GM12878 (cell line): ENCODE measurements around the gene SLC51A. TPM values are rescaled to one million over a fixed set of nuclear protein-coding genes. Genes with fewer than 3 reads are reported as not detected.
A peak's percentile ranks its signal among the peaks of the same experiment; 100 is the strongest.

Experiments
- ATAC-seq: fragments of 200-7000 bp; cut with Tn5 transposase; 3 replicates; pipeline ENCODE4 v1.9.1; 2020; ENCODE audit warnings: mild to moderate bottlenecking, moderate library complexity
- BruUV-seq: library from RNA; stranded (reverse); fragments of 400-500 nt; replicated peaks from 2 replicates; lab custom pipeline; 2021; lab: Mats Ljungman, UMichigan
- CTCF ChIA-PET: fragments of 300-600 bp; sonication (Branson Sonifier 250); formaldehyde crosslinking; extraction: SDS; loops from one replicate; lab custom pipeline; 2021; ENCODE audit warnings: inconsistent platforms; lab: Yijun Ruan, JAX
- POLR2A ChIA-PET: fragments of 350-600 bp; formaldehyde crosslinking; extraction: SDS; loops from one replicate; lab custom pipeline; 2021; ENCODE audit warnings: inconsistent platforms; lab: Charles Lee
- RAD21 ChIA-PET: fragments of 300-600 bp; sonication (Branson Sonifier 250); formaldehyde crosslinking; loops from one replicate; lab custom pipeline; 2023; ENCODE audit warnings: antibody characterized with exemption; ENCODE audit not compliant: unreplicated experiment; lab: Charles Lee
- SMC1A ChIA-PET: fragments of 300-600 bp; sonication (Branson Sonifier 250); formaldehyde crosslinking; loops from one replicate; lab custom pipeline; 2023; ENCODE audit not compliant: unreplicated experiment, uncharacterized antibody; lab: Charles Lee
- DNase-seq: peaks from one replicate; pipeline ENCODE4 v3.0.0-alpha.2; 2011; ENCODE audit warnings: low read depth, low spot score
- FAIRE-seq: peaks from 3 replicates; lab custom pipeline; 2011; peaks lifted over from hg19 to GRCh38; lab: Jason Lieb, UNC
- H2AFZ ChIP-seq: 2 replicates; pipeline ENCODE4 v1.6.0; 2011; ENCODE audit warnings: low read depth, low read length, control low read depth; ENCODE audit not compliant: control insufficient read depth
- H3K27ac ChIP-seq: 2 replicates; pipeline ENCODE4 v1.5.1; 2011; ENCODE audit warnings: control low read depth; ENCODE audit not compliant: control insufficient read depth, insufficient read depth
- H3K27me3 ChIP-seq, 2 experiments: replicated peaks in 1 of 2; 2 replicates each; pipeline versions ENCODE4 v1.6.0 to v1.6.1; 2011; ENCODE audit warnings: low read length in 1 of 2; ENCODE audit not compliant: control insufficient read depth in 2 of 2, insufficient read depth in 2 of 2
- H3K36me3 ChIP-seq, 2 experiments: 2 replicates each; pipeline ENCODE4 v1.5.1; 2011; ENCODE audit warnings: low read length in 1 of 2; ENCODE audit not compliant: control insufficient read depth in 2 of 2, insufficient read depth in 2 of 2
- H3K4me1 ChIP-seq: 2 replicates; pipeline ENCODE4 v1.6.1; 2011; ENCODE audit warnings: mild to moderate bottlenecking, low read length, moderate library complexity, mixed read lengths; ENCODE audit not compliant: control insufficient read depth, insufficient read depth
- H3K4me2 ChIP-seq: 2 replicates; pipeline ENCODE4 v1.6.0; 2011; ENCODE audit warnings: control low read depth; ENCODE audit not compliant: control insufficient read depth, insufficient read depth
- H3K4me3 ChIP-seq: fragments of 200-600 bp; sonication (generic); 2 replicates; pipeline ENCODE4 v1.5.1; 2016
- H3K79me2 ChIP-seq: 2 replicates; pipeline ENCODE4 v1.6.0; 2011; ENCODE audit warnings: low read length; ENCODE audit not compliant: control insufficient read depth, insufficient read depth
- H3K9ac ChIP-seq: 2 replicates; pipeline ENCODE4 v1.8.0; 2011; ENCODE audit warnings: low read length, control low read depth, mixed read lengths; ENCODE audit not compliant: control insufficient read depth, insufficient read depth
- H3K9me3 ChIP-seq: replicated peaks from 3 replicates; pipeline ENCODE4 v1.5.1; 2011; ENCODE audit warnings: mild to moderate bottlenecking, low read length; ENCODE audit not compliant: control insufficient read depth, insufficient read depth
- H4K20me1 ChIP-seq: 2 replicates; pipeline ENCODE4 v1.6.0; 2011; ENCODE audit not compliant: control insufficient read depth, insufficient read depth
- EED ChIP-seq: sonication (generic); IDR thresholded peaks from 2 replicates; pipeline ENCODE4 v1.6.1; 2016; ENCODE audit warnings: antibody characterized with exemption, low read depth
- EGR1 ChIP-seq, 2 experiments: IDR thresholded peaks; 1 replicate in 1 of 2; 2 replicates in 1 of 2; pipeline ENCODE4 v1.6.1; 2011 to 2012; ENCODE audit warnings: low read depth in 2 of 2, low read length in 2 of 2, borderline replicate concordance in 1 of 2, mild to moderate bottlenecking in 1 of 2, moderate library complexity in 1 of 2
- SIN3A ChIP-seq: IDR thresholded peaks from 2 replicates; pipeline ENCODE4 v1.6.1; 2012; ENCODE audit warnings: low read depth, low read length, improper control_type of control experiment
- ZNF274 ChIP-seq: IDR thresholded peaks from one replicate; pipeline ENCODE4 v1.8.0; 2011; ENCODE audit not compliant: insufficient read length, insufficient read depth
- WGBS: methylation state at CpG from one replicate; pipeline ENCODE4 v1.1.6; 2016; ENCODE audit warnings: low lambda C conversion rate; ENCODE audit not compliant: insufficient replicate concordance, insufficient coverage; ENCODE audit errors: missing lambda C conversion rate; 5-methylcytosine and 5-hydroxymethylcytosine counted together
- in situ Hi-C: fragments of 300-500 bp; cut with MboI; formaldehyde crosslinking; loops from 9 replicates; pipeline ENCODE4 v1.14.3; 2018; ENCODE audit warnings: mixed read lengths
- intact Hi-C: fragments of 100-400 bp; cut with micrococcal nuclease; formaldehyde crosslinking; loops from one replicate; pipeline ENCODE4 v1.14.2; 2022; ENCODE audit not compliant: unreplicated experiment
- polyA plus RNA-seq, 11 experiments: library from polyadenylated mRNA; depleted of rRNA in 4 of 11; unstranded in 6 of 11; stranded (reverse) in 5 of 11; fragments of >200 nt; fragmentation: Nextera tagmentation in 4 of 11; fragmentation: Illumina TruSeq in 1 of 11; extraction: Ambion mirVana in 4 of 11; extraction: Trizol in 1 of 11; gene quantifications; 1 replicate in 1 of 11; 2 replicates in 10 of 11; pipeline versions ENCODE4 v1.2.1 to v1.2.3, GENCODE V29; 2011 to 2016; ENCODE audit warnings: inconsistent platforms in 2 of 11, missing spikeins in 2 of 11, low read depth in 1 of 11
- total RNA-seq, 4 experiments: library from RNA; depleted of rRNA in 3 of 4; stranded (reverse); fragments of >200 nt in 3 of 4; fragmentation: Illumina TruSeq in 1 of 4; extraction: Trizol in 1 of 4; gene quantifications; 2 replicates each; pipeline versions ENCODE4 v1.2.1 to v1.2.3, GENCODE V29; 2013 to 2021
- TF ChIP-seq, protein P1 (sequence below): IDR thresholded peaks from 2 replicates; pipeline ENCODE4 v1.6.1; 2011; ENCODE audit warnings: low read depth, low read length, improper control_type of control experiment, borderline replicate concordance

SLC51A gene
- total and polyA plus RNA-seq, 10 of the 15 experiments (the other 5 are each of a cell fraction or from before 2014, with no cell fraction given), result 0.99 to 3.9 (median 2.2) TPM; not detected in 6

DNA sequence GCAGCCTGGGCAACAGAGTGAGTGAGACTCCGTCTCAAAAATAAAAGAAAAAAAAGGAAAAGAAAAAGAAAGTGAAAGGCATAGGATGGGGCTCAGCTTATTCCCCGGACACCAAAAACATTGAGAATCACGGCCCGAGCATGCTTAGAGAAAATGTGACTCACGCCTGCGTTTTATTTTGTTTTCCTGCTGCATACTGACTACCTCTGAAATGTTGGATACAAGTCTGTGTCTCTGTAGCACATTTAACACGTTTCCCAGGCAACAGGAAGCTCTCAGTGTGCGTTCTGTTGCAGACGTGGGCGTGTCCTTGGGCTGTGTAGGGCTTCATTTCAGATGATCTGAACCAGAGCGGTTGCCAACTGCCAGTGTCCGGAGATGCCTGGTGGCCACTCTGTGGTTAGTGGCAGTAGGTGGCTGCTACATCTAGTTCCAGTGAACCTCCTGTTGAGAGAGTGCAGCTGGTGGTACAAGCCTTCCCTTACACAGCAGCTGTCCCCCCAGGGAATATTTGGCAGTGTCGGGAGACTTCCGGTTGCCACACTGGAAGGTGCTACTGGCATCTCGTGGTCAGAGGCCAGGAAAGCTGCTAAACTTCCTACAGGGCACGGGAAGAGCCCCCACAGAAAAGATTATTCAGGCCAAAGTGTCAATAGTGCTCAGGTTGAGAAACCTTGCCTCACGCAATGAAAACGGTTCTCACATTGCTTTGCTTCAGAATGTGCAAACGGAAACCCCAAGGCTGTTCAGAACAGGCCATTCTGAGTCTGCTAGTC, 3.0 kb downstream of the SLC51A start (continued):
- TF ChIP-seq EGR1 (IDR thresholded peaks at IDR 0.05; ENCODE audit: borderline replicate concordance in 1 of 2, low read depth in 2 of 2, low read length in 2 of 2) (peak in 1 of 2 experiments; percentile 72; a peak in 2 of 3 replicates), SIN3A (peak; percentile 53; the same call in 1 of the 2 replicates)
- TF ChIP-seq, all 136 proteins: peak for 19

DNA sequence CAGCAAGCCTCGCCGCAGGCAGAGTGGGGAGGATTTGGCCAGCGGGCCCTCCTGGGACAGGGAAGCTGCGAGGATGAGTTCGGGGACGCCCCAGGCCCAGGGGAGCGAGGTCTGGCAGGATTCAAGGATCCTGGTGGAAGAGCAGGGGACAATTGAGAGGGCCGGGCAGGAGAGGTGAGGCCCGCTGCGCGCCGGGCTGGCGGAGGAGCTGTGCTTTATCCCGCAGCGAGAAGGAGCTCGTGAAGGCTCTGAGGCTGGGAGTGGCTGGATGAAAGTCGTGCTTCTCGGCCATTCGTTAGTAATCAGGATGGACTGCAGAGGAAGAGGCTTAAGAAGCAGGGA, 3.6 kb downstream of the SLC51A start:
- intact Hi-C loops, result no loop called here
- Histone ChIP-seq H4K20me1 (no peaks in the 10 kb centered on the region), H3K4me2 (peak overlapping the region; percentile 96)
- ATAC-seq, result no peak
- SMC1A ChIA-PET, result interaction anchor here (0.6 to 2.8 kb wide), 5 partner anchors 10 to 234 kb away, joined by 3 to 9 read pairs (median 5); no protein-coding TSS in a partner anchor
- DNase-seq, result no peak
- TF ChIP-seq, protein P1, sequence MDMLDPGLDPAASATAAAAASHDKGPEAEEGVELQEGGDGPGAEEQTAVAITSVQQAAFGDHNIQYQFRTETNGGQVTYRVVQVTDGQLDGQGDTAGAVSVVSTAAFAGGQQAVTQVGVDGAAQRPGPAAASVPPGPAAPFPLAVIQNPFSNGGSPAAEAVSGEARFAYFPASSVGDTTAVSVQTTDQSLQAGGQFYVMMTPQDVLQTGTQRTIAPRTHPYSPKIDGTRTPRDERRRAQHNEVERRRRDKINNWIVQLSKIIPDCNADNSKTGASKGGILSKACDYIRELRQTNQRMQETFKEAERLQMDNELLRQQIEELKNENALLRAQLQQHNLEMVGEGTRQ, result no peak
- TF ChIP-seq ZNF274, result no peak
- TF ChIP-seq EED, result peak; percentile 9; the same call in 1 of the 2 replicates
- TF ChIP-seq, all 136 proteins: peak for 1
- no TSS peak for BruUV-seq
- ChIA-PET CTCF (interaction anchor here (1.4 kb wide), 1 partner anchor 14 kb away, joined by 3 read pairs; no protein-coding TSS in a partner anchor), POLR2A (no interaction called here), RAD21 (interaction anchor here (2.0 kb wide), 1 partner anchor 147 kb away, joined by 6 read pairs; no protein-coding TSS in a partner anchor)
- FAIRE-seq, result no peak
- Histone ChIP-seq H3K27ac (peak overlapping the region; percentile 48; the same call in 1 of the 2 replicates), H3K9me3 (no peaks in the 10 kb centered on the region), H3K79me2 (no peaks in the 10 kb centered on the region), H3K27me3 (no peaks in the 10 kb centered on the region), H3K36me3 (no peaks in the 10 kb centered on the region), H3K4me3 (no peak overlapping the region), H3K9ac (peak overlapping the region; percentile 28; the same call in 1 of the 2 replicates), H3K4me1 (peaks cover 10% of the 10 kb centered on the region), H2AFZ (peak overlapping the region; percentile 97)
- 80% methylated on average over 19 of the region's 19 CpGs for WGBS
- in situ Hi-C loops, result no loop called here
